Measurements from ENCODE around the gene PSME3.
"Not testable (repeated sequence)": the region's sequence is repeated elsewhere in the genome, so short reads cannot be mapped to it uniquely, and the experiment has no call there.

The PSME3 gene

GRCh38 chr17:42878924-42879595 is 45.9 kb downstream of the PSME3 start:
- DNase-seq: no peak

GRCh38 chr17:42879596-42879985 is 46.4 kb downstream of the PSME3 start:
- DNase-seq: no peak

- no peak for DNase-seq
Measured at GRCh38 chr17:42880776-42881310, 47.6 kb downstream of the PSME3 start.

GRCh38 chr17:42881706-42882105 is 48.5 kb downstream of the PSME3 start:
- DNase-seq: not testable (repeated sequence)

- DNase-seq: no peak
Measured at GRCh38 chr17:42882166-42882565, 49.0 kb downstream of the PSME3 start.

- no peak for DNase-seq
Measured at GRCh38 chr17:42883802-42884558, 50.8 kb downstream of the PSME3 start.

- not testable (repeated sequence) for DNase-seq
Measured at GRCh38 chr17:42885806-42886205, 52.6 kb downstream of the PSME3 start.

- no peak for DNase-seq
Measured at GRCh38 chr17:42886283-42887176, 53.3 kb downstream of the PSME3 start.

DNA sequence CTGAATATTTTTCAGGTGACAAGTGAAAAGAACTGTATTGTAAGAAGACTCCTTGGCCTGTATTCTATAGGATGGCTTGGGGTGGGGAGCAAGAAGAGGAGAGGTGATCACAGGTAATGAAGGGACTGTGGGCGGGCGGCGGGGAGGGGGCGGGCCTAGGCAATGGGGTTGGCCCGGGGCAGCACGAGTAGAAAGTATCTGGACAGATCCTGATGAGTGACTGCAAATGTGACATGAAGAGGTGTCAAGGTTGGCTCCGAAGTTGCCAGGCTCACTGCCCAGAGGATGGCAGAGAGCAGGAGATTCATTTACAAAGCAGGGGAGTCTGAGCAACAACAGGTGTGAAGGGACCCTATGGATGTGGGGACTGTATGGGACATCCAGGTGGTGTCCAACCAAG is 56.6 kb downstream of the PSME3 start:
- no peak for DNase-seq

DNA sequence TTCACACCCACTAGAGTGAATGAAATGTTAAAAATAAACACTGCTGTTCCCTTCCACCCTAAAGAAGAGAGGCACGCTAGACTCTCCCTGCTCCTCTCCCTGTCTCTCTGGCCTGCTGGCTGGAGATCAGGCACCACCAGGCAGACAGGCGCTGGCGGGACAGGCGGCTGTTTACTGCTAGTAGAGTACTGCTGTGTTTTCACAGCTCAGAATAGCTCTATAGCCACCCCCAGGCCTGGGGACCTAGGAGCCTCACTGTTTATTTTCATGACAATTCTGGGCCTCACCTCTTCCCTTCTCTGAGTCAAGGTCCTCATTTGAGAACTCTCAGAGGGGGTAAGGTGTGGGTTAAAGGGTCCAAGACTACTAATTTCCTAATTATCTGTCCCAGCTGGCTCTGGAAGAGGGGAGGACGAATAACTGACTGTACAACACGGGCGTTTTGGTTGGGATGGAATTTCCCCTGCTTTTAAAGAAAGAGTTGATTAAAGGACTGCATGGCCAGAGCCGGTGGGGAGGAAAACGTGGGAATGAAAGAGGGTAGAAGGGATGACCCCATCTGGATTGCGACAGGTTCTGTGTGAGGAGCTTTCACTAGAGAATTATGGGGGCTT is 58.4 kb downstream of the PSME3 start:
- DNase-seq: no peak

DNA sequence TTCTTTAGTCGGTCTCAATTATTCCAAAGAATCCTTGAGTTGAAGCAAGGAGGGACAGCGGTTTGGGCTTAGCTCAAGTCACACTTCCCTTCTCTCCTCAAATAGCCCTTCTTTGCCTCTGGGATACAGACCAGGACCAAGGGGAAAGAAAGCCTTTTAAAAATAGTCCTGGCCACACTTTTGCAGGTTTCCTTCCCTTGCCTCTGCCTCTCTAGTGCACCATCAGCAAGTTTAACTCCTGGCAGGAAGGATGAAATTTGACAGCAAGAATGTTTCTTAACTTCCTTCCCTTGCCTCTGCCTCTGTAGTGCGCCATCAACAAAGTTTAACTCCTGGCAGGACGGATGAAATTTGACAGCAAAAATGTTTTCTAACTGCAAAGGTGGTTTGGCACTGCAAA is 60.2 kb downstream of the PSME3 start:
- no peak for DNase-seq
